IMR-90 (cell line): Measurements from ENCODE around the gene CHMP4B. TPM values are rescaled to one million over a fixed set of nuclear protein-coding genes. Genes with fewer than 3 reads are reported as not detected.

Experiments used
- ATAC-seq: fragments of 200-7000 bp; cut with Tn5 transposase; 2 replicates; pipeline ENCODE4 v1.9.1; 2020; ENCODE audit warnings: low read depth, mild to moderate bottlenecking, moderate library complexity
- BruUV-seq: library from RNA; stranded (reverse); fragments of 400-500 nt; replicated peaks from 2 replicates; lab custom pipeline; 2021; lab: Mats Ljungman, UMichigan
- CTCF ChIA-PET: fragments of 300-600 bp; formaldehyde crosslinking; extraction: SDS; loops from one replicate; lab custom pipeline; 2021; ENCODE audit warnings: antibody characterized with exemption; lab: Yijun Ruan, JAX
- POLR2A ChIA-PET: fragments of 300-600 bp; sonication (Branson Sonifier 250); formaldehyde crosslinking; loops from one replicate; lab custom pipeline; 2022; ENCODE audit warnings: antibody characterized with exemption; ENCODE audit not compliant: unreplicated experiment; lab: Charles Lee
- DNase-seq: peaks from one replicate; pipeline ENCODE4 v3.0.0; 2013
- H2AFZ ChIP-seq: replicated peaks from 2 replicates; pipeline ENCODE3; 2013; ENCODE audit warnings: low read length, mild to moderate bottlenecking; ENCODE audit not compliant: poor library complexity
- H2AK5ac ChIP-seq: 2 replicates; pipeline ENCODE4 v1.6.1; 2013; ENCODE audit warnings: low read depth, low read length, inconsistent platforms
- H2AK9ac ChIP-seq: replicated peaks from 2 replicates; pipeline ENCODE3; 2013; ENCODE audit warnings: mild to moderate bottlenecking, low read depth, low read length, moderate library complexity; ENCODE audit not compliant: poor library complexity
- H2BK120ac ChIP-seq: 2 replicates; pipeline ENCODE4 v1.6.1; 2013; ENCODE audit warnings: low read depth, low read length, inconsistent platforms
- H2BK15ac ChIP-seq: 3 replicates; pipeline ENCODE4 v1.6.1; 2013; ENCODE audit warnings: low read depth, low read length, inconsistent platforms
- H2BK20ac ChIP-seq: 2 replicates; pipeline ENCODE4 v1.6.1; 2013; ENCODE audit warnings: low read depth, mild to moderate bottlenecking, inconsistent platforms, low read length, moderate library complexity
- H2BK5ac ChIP-seq: 2 replicates; pipeline ENCODE4 v1.6.1; 2013; ENCODE audit warnings: mild to moderate bottlenecking, low read depth, low read length, inconsistent platforms; ENCODE audit not compliant: poor library complexity, severe bottlenecking
- H3K14ac ChIP-seq: replicated peaks from 2 replicates; pipeline ENCODE4 v1.6.1; 2013; ENCODE audit warnings: low read depth, low read length, inconsistent platforms
- H3K18ac ChIP-seq: 2 replicates; pipeline ENCODE4 v1.6.1; 2013; ENCODE audit warnings: low read depth, low read length, control low read depth
- H3K23ac ChIP-seq: 2 replicates; pipeline ENCODE4 v1.6.1; 2013; ENCODE audit warnings: low read depth, low read length, inconsistent platforms
- H3K27ac ChIP-seq: 2 replicates; pipeline ENCODE4 v1.5.1; 2013; ENCODE audit warnings: mild to moderate bottlenecking, control low read depth, low read length; ENCODE audit not compliant: insufficient read depth
- H3K27me3 ChIP-seq: 2 replicates; pipeline ENCODE4 v1.6.1; 2013; ENCODE audit warnings: low read length; ENCODE audit not compliant: control insufficient read depth, insufficient read depth
- H3K36me3 ChIP-seq: 2 replicates; pipeline ENCODE4 v1.6.1; 2013; ENCODE audit warnings: low read length, mixed read lengths; ENCODE audit not compliant: control insufficient read depth, insufficient read depth
- H3K4ac ChIP-seq: 2 replicates; pipeline ENCODE4 v1.6.1; 2013; ENCODE audit warnings: low read depth, low read length, inconsistent platforms
- H3K4me1 ChIP-seq: 2 replicates; pipeline ENCODE4 v1.6.1; 2013; ENCODE audit warnings: low read length, mixed read lengths; ENCODE audit not compliant: control insufficient read depth, insufficient read depth
- H3K4me2 ChIP-seq: 2 replicates; pipeline ENCODE4 v1.6.1; 2013; ENCODE audit warnings: low read depth, mild to moderate bottlenecking, control low read depth, low read length, moderate library complexity
- H3K4me3 ChIP-seq: 2 replicates; pipeline ENCODE4 v1.5.1; 2013; ENCODE audit warnings: low read depth, mild to moderate bottlenecking, control low read depth, low read length, moderate library complexity; ENCODE audit not compliant: insufficient read depth
- H3K56ac ChIP-seq: 2 replicates; pipeline ENCODE4 v1.6.1; 2013; ENCODE audit warnings: low read length, inconsistent platforms; ENCODE audit not compliant: insufficient read depth; ENCODE audit errors: extremely low read depth
- H3K79me1 ChIP-seq, 2 experiments: 2 replicates each; pipeline ENCODE4 v1.6.1; 2013; ENCODE audit warnings: low read length in 2 of 2, inconsistent platforms in 1 of 2, low read depth in 1 of 2
- H3K9ac ChIP-seq: 2 replicates; pipeline ENCODE4 v1.6.1; 2013; ENCODE audit warnings: low read depth, low read length, control low read depth
- H3K9me1 ChIP-seq: 2 replicates; pipeline ENCODE4 v1.6.1; 2013; ENCODE audit warnings: low read length, inconsistent platforms; ENCODE audit not compliant: insufficient read depth
- H3K9me3 ChIP-seq: 2 replicates; pipeline ENCODE4 v1.6.1; 2013; ENCODE audit warnings: low read length; ENCODE audit not compliant: control insufficient read depth, insufficient read depth
- H4K20me1 ChIP-seq: 2 replicates; pipeline ENCODE4 v1.6.1; 2013; ENCODE audit warnings: low read length, inconsistent platforms; ENCODE audit not compliant: insufficient read depth
- H4K5ac ChIP-seq: 2 replicates; pipeline ENCODE4 v1.6.1; 2013; ENCODE audit warnings: mild to moderate bottlenecking, low read depth, low read length, control low read depth
- H4K8ac ChIP-seq, 2 experiments: 2 replicates each; pipeline ENCODE4 v1.6.1; 2013; ENCODE audit warnings: low read depth in 2 of 2, low read length in 2 of 2, control low read depth in 1 of 2, inconsistent platforms in 1 of 2
- H4K91ac ChIP-seq: 2 replicates; pipeline ENCODE4 v1.6.1; 2013; ENCODE audit warnings: low read depth, low read length, inconsistent platforms; ENCODE audit not compliant: insufficient read depth
- CEBPB ChIP-seq: IDR thresholded peaks from 2 replicates; pipeline ENCODE4 v1.6.1; 2012; ENCODE audit warnings: low read depth, low read length, improper control_type of control experiment
- CHD1 ChIP-seq: IDR thresholded peaks from 2 replicates; pipeline ENCODE4 v1.6.1; 2012; ENCODE audit warnings: low read depth, low read length, improper control_type of control experiment
- CTCF ChIP-seq: conservative IDR thresholded peaks from 2 replicates; pipeline ENCODE4 v1.5.1; 2012; ENCODE audit warnings: mild to moderate bottlenecking, low read depth, low read length, improper control_type of control experiment
- ELK1 ChIP-seq: fragments of 150-350 bp; IDR thresholded peaks from 2 replicates; pipeline ENCODE4 v1.6.1; 2016; ENCODE audit warnings: low read depth, mild to moderate bottlenecking, low read length, moderate library complexity, borderline replicate concordance
- FOS ChIP-seq: fragments of 150-350 bp; IDR thresholded peaks from 2 replicates; pipeline ENCODE4 v1.6.1; 2016; ENCODE audit warnings: low read depth, low read length
- MAFK ChIP-seq: IDR thresholded peaks from 2 replicates; pipeline ENCODE4 v1.6.1; 2012; ENCODE audit warnings: low read depth, low read length, improper control_type of control experiment
- MXI1 ChIP-seq: IDR thresholded peaks from 2 replicates; pipeline ENCODE4 v1.6.1; 2012; ENCODE audit warnings: low read depth, mild to moderate bottlenecking, low read length, moderate library complexity, borderline replicate concordance
- POLR2A ChIP-seq: IDR thresholded peaks from 2 replicates; pipeline ENCODE4 v1.6.1; 2012; ENCODE audit warnings: mild to moderate bottlenecking, low read depth, low read length
- RAD21 ChIP-seq: IDR thresholded peaks from 2 replicates; pipeline ENCODE4 v1.6.1; 2012; ENCODE audit warnings: low read length, improper control_type of control experiment
- RFX5 ChIP-seq: IDR thresholded peaks from 2 replicates; pipeline ENCODE4 v1.8.0; 2012; ENCODE audit warnings: low read depth, mild to moderate bottlenecking, low read length, moderate library complexity
- SMC3 ChIP-seq: fragments of 150-350 bp; IDR thresholded peaks from 2 replicates; pipeline ENCODE4 v1.6.1; 2016; ENCODE audit warnings: low read depth, mild to moderate bottlenecking, antibody characterized with exemption, low read length, moderate library complexity
- WGBS, 2 experiments: methylation state at CpG; one replicate each; pipeline versions ENCODE4 v1.1.5 to v1.1.7; 2013; ENCODE audit warnings: missing lambda C conversion rate in 2 of 2; ENCODE audit not compliant: insufficient read length in 1 of 2; ENCODE audit errors: extremely low coverage in 2 of 2; 5-methylcytosine and 5-hydroxymethylcytosine counted together
- dilution Hi-C: fragments of 300-500 bp; cut with HindIII; formaldehyde crosslinking; loops from one replicate; pipeline ENCODE4 v1.14.3; 2018; ENCODE audit warnings: low sequenced_read_pairs; ENCODE audit not compliant: unreplicated experiment
- in situ Hi-C: fragments of 300-500 bp; cut with MboI; formaldehyde crosslinking; loops from 3 replicates; pipeline ENCODE4 v1.14.3; 2019; ENCODE audit warnings: low sequenced_read_pairs, inconsistent platforms, mixed read lengths
- intact Hi-C: fragments of 100-400 bp; cut with micrococcal nuclease; formaldehyde crosslinking; loops from 2 replicates; pipeline ENCODE4 v1.10.0; 2022
- polyA plus RNA-seq, 3 experiments: library from polyadenylated mRNA; depleted of rRNA; stranded (reverse); fragments of >200 nt; gene quantifications; 2 replicates each; pipeline ENCODE4 v1.2.3, GENCODE V29; 2012; ENCODE audit warnings: low replicate concordance in 1 of 3
- total RNA-seq: library from RNA; depleted of rRNA; stranded (reverse); fragments of >200 nt; gene quantifications from 2 replicates; pipeline ENCODE4 v1.2.3, GENCODE V29; 2012

The CHMP4B gene
- total and polyA plus RNA-seq, 2 of the 4 experiments (the other 2 are of a cell fraction): 30.3 to 94.8 TPM

GRCh38 chr20:33772439-33772838 is 38.7 kb upstream of the CHMP4B start:
- H2AFZ ChIP-seq: no peak overlapping the region
- H3K14ac ChIP-seq: no peak overlapping the region
- no peak overlapping the region for H3K9ac ChIP-seq
- BruUV-seq: no TSS peak
- no peak overlapping the region for H2BK20ac ChIP-seq
- H2BK15ac ChIP-seq: no peak overlapping the region
- H3K4ac ChIP-seq: no peak overlapping the region
- H4K91ac ChIP-seq: no peak overlapping the region
- WGBS, 2 experiments: 85% methylated on average over 3 of the region's 3 CpGs; no CpG with 5 or more reads in 1 of the 2 experiments
- CTCF ChIA-PET: no interaction called here
- H2BK5ac ChIP-seq: no peak overlapping the region
- dilution Hi-C loops: no loop called here
- 0 out of 2 replicates have a peak, but pooled peaks cover 2% of the 10 kb centered on the region for H3K36me3 ChIP-seq
- TF ChIP-seq SMC3 (no peak), ELK1 (no peak), POLR2A (no peak), RFX5 (no peak), CHD1 (no peak), RAD21 (no peak), CEBPB (no peak), MAFK (no peak), MXI1 (no peak), CTCF (no peak), FOS (no peak)
- DNase-seq (no peak), ATAC-seq (no peak)
- no peak overlapping the region for H3K4me2 ChIP-seq
- intact Hi-C loops: no loop called here
- no peak overlapping the region for H3K4me3 ChIP-seq
- H2AK9ac ChIP-seq: no peak overlapping the region
- H3K27me3 ChIP-seq: no peaks in the 10 kb centered on the region
- H3K23ac ChIP-seq: no peak overlapping the region
- H3K9me3 ChIP-seq: no peaks in the 10 kb centered on the region
- H3K56ac ChIP-seq: no peak overlapping the region
- H4K8ac ChIP-seq: no peak overlapping the region
- no peaks in the 10 kb centered on the region for H3K79me1 ChIP-seq
- no peak overlapping the region for H2AK5ac ChIP-seq
- no peaks in the 10 kb centered on the region for H3K9me1 ChIP-seq
- in situ Hi-C loops: no loop called here
- no peak overlapping the region for H4K5ac ChIP-seq
- H3K27ac ChIP-seq: no peak overlapping the region
- H4K20me1 ChIP-seq: no peaks in the 10 kb centered on the region
- POLR2A ChIA-PET: no interaction called here
- H3K4me1 ChIP-seq: no peaks in the 10 kb centered on the region
- H3K18ac ChIP-seq: no peak overlapping the region
- no peak overlapping the region for H2BK120ac ChIP-seq
